WTC11 (cell line): Measurements from ENCODE around the gene RBFOX1. TPM values are rescaled to one million over a fixed set of nuclear protein-coding genes. Genes with fewer than 3 reads are reported as not detected.

Source experiments
- ATAC-seq: fragments of 200-7000 bp; cut with Tn5 transposase; 2 replicates; pipeline ENCODE4 v1.10.0; 2021; ENCODE audit warnings: mild to moderate bottlenecking, moderate library complexity
- CTCF ChIA-PET: fragments of 300-600 bp; sonication (Branson Sonifier 250); formaldehyde crosslinking; loops from one replicate; lab custom pipeline; 2021; ENCODE audit warnings: antibody characterized with exemption; lab: Charles Lee
- POLR2A ChIA-PET: fragments of 350-600 bp; sonication (Branson Sonifier 250); formaldehyde crosslinking; loops from one replicate; lab custom pipeline; 2021; ENCODE audit warnings: antibody characterized with exemption; lab: Charles Lee
- DNase-seq: peaks from one replicate; pipeline ENCODE4 v3.0.0; 2021; ENCODE audit warnings: low spot score
- H3K27ac Mint-ChIP-seq: 2 replicates; pipeline ENCODE4 v1.8.0; 2021; ENCODE audit warnings: mixed read lengths
- H3K27me3 Mint-ChIP-seq: 2 replicates; pipeline ENCODE4 v1.8.0; 2021; ENCODE audit warnings: low read depth, mild to moderate bottlenecking, moderate library complexity, mixed read lengths
- H3K36me3 Mint-ChIP-seq: 2 replicates; pipeline ENCODE4 v1.8.0; 2021; ENCODE audit warnings: mixed read lengths
- H3K4me1 Mint-ChIP-seq: 2 replicates; pipeline ENCODE4 v1.8.0; 2022; ENCODE audit warnings: mixed read lengths
- H3K4me3 Mint-ChIP-seq: 2 replicates; pipeline ENCODE4 v1.8.0; 2021; ENCODE audit warnings: mild to moderate bottlenecking, moderate library complexity, mixed read lengths
- H3K9me3 Mint-ChIP-seq: 2 replicates; pipeline ENCODE4 v1.8.0; 2021; ENCODE audit warnings: mixed read lengths
- ELF4 ChIP-seq: sonication (generic); formaldehyde crosslinking; IDR thresholded peaks from 2 replicates; pipeline ENCODE4 v1.8.1; 2022; ENCODE audit warnings: low read depth, mild to moderate bottlenecking, moderate library complexity, missing genetic modification reagents
- GRHL2 ChIP-seq: fragments of 250-450 bp; sonication (Bioruptor Pico); IDR thresholded peaks from 2 replicates; pipeline ENCODE4 v1.8.0; 2022; ENCODE audit warnings: mild to moderate bottlenecking, moderate library complexity; ENCODE audit not compliant: insufficient replicate concordance, severe bottlenecking
- HMGA2 ChIP-seq: fragments of 250-450 bp; sonication (Bioruptor Pico); IDR thresholded peaks from 2 replicates; pipeline ENCODE4 v1.4.0; 2021; ENCODE audit warnings: mild to moderate bottlenecking, moderate library complexity
- JUN ChIP-seq: sonication (generic); formaldehyde crosslinking; IDR thresholded peaks from 2 replicates; pipeline ENCODE4 v1.8.0; 2023; ENCODE audit warnings: mild to moderate bottlenecking, missing genetic modification reagents
- NR1H2 ChIP-seq: sonication (generic); formaldehyde crosslinking; IDR thresholded peaks from 2 replicates; pipeline ENCODE4 v1.9.0; 2021; ENCODE audit warnings: mild to moderate bottlenecking, moderate library complexity, missing genetic modification reagents
- SOX15 ChIP-seq: fragments of 250-450 bp; sonication (Bioruptor Pico); IDR thresholded peaks from 2 replicates; pipeline ENCODE4 v1.9.0; 2021; ENCODE audit warnings: mild to moderate bottlenecking
- total RNA-seq: library from RNA; stranded (reverse); gene quantifications from 3 replicates; pipeline ENCODE4 v1.2.3, GENCODE V29; 2021
- TF ChIP-seq, protein P1 (sequence below): sonication (generic); formaldehyde crosslinking; IDR thresholded peaks from 2 replicates; pipeline ENCODE4 v1.8.1; 2022; ENCODE audit warnings: missing genetic modification reagents, borderline replicate concordance
- TF ChIP-seq, protein P2 (sequence below): sonication (generic); formaldehyde crosslinking; IDR thresholded peaks from 2 replicates; pipeline ENCODE4 v1.8.1; 2023; ENCODE audit warnings: mild to moderate bottlenecking, missing genetic modification reagents, moderate library complexity
- TF ChIP-seq, protein P3 (sequence below): fragments of 250-450 bp; sonication (Bioruptor Pico); conservative IDR thresholded peaks from 2 replicates; pipeline ENCODE4 v1.9.0; 2021; ENCODE audit warnings: mild to moderate bottlenecking
- TF ChIP-seq, protein P4 (sequence below): sonication (generic); formaldehyde crosslinking; IDR thresholded peaks from 2 replicates; pipeline ENCODE4 v1.8.0; 2022; ENCODE audit warnings: mild to moderate bottlenecking, missing genetic modification reagents
- TF ChIP-seq, protein P5 (sequence below): sonication (generic); formaldehyde crosslinking; IDR thresholded peaks from 2 replicates; pipeline ENCODE4 v1.8.1; 2023; ENCODE audit warnings: mild to moderate bottlenecking, missing genetic modification reagents, borderline replicate concordance
- TF ChIP-seq, protein P6 (sequence below): sonication (generic); formaldehyde crosslinking; IDR thresholded peaks from 2 replicates; pipeline ENCODE4 v1.8.1; 2022; ENCODE audit warnings: low read depth, missing genetic modification reagents, borderline replicate concordance

The RBFOX1 gene
- total RNA-seq, 1 experiment from 2014 or later, result 1.1 TPM

DNA sequence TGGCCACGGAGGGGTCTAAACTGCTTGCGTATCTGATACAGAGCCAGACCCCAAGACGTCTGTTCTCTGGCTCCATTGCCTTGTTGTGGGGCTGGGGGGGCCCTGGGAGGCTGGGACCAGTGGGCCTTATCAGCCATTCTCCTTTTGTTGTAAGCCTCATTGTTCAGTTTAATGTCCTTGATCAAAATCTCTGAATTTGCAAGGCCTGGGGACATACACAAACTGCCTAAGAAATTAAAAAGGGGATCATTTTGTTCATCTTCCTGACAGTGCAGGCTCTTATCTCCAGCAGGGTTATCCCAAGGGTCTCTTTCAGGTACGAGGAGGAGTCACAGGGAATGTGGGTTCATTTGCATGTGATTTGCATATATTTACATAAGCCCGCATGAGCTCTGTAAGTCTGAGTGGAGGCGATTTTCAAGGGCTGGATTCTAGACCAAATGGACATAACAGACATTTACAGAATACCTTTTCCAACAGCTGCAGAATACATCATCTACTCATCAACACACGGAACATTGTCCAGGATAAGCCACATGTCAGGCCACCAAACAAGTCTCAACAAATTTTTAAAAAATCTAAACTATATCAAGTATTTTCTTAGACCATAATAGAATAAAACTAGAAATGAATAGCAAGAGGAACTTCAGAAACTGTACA is 269.8 kb downstream of the RBFOX1 start:
- Mint-ChIP-seq H3K27me3 (no peaks in the 10 kb centered on the region; the same call in 1 of the 2 replicates), H3K9me3 (peaks cover 31% of the 10 kb centered on the region), H3K36me3 (peaks cover 15% of the 10 kb centered on the region), H3K4me3 (no peak overlapping the region), H3K4me1 (peaks cover 23% of the 10 kb centered on the region), H3K27ac (no peak overlapping the region)
- peak; percentile 67; the same call in 1 of the 2 replicates for ATAC-seq
- DNase-seq, result no peak
- ChIA-PET POLR2A (no interaction called here), CTCF (no interaction called here)
- no peak for TF ChIP-seq NR1H2 (CRISPR knock-in tag)
- TF ChIP-seq, protein P1, sequence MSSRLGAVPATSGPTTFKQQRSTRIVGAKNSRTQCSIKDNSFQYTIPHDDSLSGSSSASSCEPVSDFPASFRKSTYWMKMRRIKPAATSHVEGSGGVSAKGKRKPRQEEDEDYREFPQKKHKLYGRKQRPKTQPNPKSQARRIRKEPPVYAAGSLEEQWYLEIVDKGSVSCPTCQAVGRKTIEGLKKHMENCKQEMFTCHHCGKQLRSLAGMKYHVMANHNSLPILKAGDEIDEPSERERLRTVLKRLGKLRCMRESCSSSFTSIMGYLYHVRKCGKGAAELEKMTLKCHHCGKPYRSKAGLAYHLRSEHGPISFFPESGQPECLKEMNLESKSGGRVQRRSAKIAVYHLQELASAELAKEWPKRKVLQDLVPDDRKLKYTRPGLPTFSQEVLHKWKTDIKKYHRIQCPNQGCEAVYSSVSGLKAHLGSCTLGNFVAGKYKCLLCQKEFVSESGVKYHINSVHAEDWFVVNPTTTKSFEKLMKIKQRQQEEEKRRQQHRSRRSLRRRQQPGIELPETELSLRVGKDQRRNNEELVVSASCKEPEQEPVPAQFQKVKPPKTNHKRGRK, result no peak

DNA sequence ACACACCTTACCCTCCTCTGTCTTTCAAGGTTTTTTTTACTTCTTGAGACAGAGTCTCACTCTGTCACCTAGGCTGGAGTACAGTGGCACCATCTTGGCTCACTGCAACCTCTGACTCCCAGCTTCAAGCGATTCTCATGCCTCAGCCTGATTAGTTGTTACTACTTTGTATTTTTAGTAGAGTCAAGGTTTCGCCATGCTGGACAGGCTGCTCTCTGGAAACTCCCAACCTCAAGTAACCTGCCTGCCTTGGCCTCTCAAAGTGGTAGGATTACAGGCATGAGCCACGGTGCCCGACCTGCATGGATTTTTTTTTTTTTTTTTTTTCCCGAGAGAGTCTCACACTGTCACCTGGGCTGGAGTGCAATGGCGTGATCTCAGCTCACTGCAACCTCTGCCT is 273.2 kb downstream of the RBFOX1 start:
- Mint-ChIP-seq H3K9me3 (peaks cover 30% of the 10 kb centered on the region), H3K4me1 (peaks cover 19% of the 10 kb centered on the region)

More for the DNA sequence above, 273.2 kb downstream of the RBFOX1 start:
- no peak overlapping the region for H3K27ac Mint-ChIP-seq
- ATAC-seq, result no peak
- CTCF ChIA-PET, result interaction anchor here (0.7 kb wide), 1 partner anchor 1030 kb away, joined by 3 read pairs; no protein-coding TSS in a partner anchor
- TF ChIP-seq, protein P2, sequence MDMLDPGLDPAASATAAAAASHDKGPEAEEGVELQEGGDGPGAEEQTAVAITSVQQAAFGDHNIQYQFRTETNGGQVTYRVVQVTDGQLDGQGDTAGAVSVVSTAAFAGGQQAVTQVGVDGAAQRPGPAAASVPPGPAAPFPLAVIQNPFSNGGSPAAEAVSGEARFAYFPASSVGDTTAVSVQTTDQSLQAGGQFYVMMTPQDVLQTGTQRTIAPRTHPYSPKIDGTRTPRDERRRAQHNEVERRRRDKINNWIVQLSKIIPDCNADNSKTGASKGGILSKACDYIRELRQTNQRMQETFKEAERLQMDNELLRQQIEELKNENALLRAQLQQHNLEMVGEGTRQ, result no peak
- TF ChIP-seq, protein P3, sequence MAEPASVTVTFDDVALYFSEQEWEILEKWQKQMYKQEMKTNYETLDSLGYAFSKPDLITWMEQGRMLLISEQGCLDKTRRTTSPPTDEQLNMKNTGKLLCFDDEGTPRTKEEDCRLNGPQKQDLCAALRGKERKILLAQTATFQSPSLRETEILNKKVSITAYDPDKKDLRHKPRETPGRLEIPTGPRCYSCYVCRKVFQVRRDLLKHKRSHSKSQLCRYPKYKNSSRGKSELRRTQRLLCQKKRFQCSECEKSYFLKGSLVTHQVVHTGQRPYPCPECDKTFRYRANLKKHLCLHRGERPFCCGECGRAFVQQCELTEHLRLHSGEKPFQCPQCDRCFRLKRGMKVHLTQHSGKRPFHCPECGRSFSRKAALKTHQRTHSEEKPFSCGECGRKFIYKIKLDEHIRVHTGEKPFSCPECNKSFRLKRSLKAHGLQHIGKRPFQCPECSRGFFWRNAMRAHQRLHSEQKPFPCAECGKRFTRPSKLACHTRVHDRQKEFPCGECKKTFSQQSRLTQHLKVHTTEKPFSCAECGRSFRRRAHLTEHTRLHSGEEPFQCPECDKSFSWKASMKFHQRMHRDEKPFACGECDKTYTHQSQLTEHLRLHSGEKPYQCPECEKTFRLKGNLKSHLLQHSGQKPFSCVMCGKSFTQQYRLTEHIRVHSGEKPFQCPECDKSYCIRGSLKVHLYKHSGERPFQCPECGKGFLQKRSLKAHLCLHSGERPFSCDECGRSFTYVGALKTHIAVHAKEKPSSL (CRISPR knock-in tag), result no peak
- no peak for TF ChIP-seq HMGA2 (CRISPR knock-in tag)
- TF ChIP-seq, protein P4, sequence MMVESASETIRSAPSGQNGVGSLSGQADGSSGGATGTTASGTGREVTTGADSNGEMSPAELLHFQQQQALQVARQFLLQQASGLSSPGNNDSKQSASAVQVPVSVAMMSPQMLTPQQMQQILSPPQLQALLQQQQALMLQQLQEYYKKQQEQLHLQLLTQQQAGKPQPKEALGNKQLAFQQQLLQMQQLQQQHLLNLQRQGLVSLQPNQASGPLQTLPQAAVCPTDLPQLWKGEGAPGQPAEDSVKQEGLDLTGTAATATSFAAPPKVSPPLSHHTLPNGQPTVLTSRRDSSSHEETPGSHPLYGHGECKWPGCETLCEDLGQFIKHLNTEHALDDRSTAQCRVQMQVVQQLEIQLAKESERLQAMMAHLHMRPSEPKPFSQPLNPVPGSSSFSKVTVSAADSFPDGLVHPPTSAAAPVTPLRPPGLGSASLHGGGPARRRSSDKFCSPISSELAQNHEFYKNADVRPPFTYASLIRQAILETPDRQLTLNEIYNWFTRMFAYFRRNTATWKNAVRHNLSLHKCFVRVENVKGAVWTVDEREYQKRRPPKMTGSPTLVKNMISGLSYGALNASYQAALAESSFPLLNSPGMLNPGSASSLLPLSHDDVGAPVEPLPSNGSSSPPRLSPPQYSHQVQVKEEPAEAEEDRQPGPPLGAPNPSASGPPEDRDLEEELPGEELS (CRISPR knock-in tag), result no peak
- TF ChIP-seq, protein P5, sequence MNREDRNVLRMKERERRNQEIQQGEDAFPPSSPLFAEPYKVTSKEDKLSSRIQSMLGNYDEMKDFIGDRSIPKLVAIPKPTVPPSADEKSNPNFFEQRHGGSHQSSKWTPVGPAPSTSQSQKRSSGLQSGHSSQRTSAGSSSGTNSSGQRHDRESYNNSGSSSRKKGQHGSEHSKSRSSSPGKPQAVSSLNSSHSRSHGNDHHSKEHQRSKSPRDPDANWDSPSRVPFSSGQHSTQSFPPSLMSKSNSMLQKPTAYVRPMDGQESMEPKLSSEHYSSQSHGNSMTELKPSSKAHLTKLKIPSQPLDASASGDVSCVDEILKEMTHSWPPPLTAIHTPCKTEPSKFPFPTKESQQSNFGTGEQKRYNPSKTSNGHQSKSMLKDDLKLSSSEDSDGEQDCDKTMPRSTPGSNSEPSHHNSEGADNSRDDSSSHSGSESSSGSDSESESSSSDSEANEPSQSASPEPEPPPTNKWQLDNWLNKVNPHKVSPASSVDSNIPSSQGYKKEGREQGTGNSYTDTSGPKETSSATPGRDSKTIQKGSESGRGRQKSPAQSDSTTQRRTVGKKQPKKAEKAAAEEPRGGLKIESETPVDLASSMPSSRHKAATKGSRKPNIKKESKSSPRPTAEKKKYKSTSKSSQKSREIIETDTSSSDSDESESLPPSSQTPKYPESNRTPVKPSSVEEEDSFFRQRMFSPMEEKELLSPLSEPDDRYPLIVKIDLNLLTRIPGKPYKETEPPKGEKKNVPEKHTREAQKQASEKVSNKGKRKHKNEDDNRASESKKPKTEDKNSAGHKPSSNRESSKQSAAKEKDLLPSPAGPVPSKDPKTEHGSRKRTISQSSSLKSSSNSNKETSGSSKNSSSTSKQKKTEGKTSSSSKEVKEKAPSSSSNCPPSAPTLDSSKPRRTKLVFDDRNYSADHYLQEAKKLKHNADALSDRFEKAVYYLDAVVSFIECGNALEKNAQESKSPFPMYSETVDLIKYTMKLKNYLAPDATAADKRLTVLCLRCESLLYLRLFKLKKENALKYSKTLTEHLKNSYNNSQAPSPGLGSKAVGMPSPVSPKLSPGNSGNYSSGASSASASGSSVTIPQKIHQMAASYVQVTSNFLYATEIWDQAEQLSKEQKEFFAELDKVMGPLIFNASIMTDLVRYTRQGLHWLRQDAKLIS (CRISPR knock-in tag), result no peak
- TF ChIP-seq ELF4, result no peak
- no peak for TF ChIP-seq JUN (CRISPR knock-in tag)
- TF ChIP-seq GRHL2, result no peak
- TF ChIP-seq, protein P6, sequence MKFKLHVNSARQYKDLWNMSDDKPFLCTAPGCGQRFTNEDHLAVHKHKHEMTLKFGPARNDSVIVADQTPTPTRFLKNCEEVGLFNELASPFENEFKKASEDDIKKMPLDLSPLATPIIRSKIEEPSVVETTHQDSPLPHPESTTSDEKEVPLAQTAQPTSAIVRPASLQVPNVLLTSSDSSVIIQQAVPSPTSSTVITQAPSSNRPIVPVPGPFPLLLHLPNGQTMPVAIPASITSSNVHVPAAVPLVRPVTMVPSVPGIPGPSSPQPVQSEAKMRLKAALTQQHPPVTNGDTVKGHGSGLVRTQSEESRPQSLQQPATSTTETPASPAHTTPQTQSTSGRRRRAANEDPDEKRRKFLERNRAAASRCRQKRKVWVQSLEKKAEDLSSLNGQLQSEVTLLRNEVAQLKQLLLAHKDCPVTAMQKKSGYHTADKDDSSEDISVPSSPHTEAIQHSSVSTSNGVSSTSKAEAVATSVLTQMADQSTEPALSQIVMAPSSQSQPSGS (CRISPR knock-in tag), result no peak
- no peak for TF ChIP-seq SOX15 (CRISPR knock-in tag)
- POLR2A ChIA-PET, result no interaction called here
- H3K27me3 Mint-ChIP-seq, result no peaks in the 10 kb centered on the region; the same call in 1 of the 2 replicates
- H3K4me3 Mint-ChIP-seq, result no peak overlapping the region
- H3K36me3 Mint-ChIP-seq, result peaks cover 11% of the 10 kb centered on the region
- DNase-seq, result no peak
